NCI-H1436 (cell line): ENCODE data around the gene ZNF320.
"Not testable (repeated sequence)": the region's sequence is repeated elsewhere in the genome, so short reads cannot be mapped to it uniquely, and the experiment has no call there.

Source experiments
- DNase-seq: peaks from one replicate; lab custom pipeline; 2025; lab: John Stamatoyannopoulos, UW

The ZNF320 gene

GRCh38 chr19:52897138-52897935 is at the start of gene ZNF320:
Gene ZNF320, minus strand, starts transcription at chr19:52897635. Its CDS starts 7,380 bp downstream, at chr19:52890255.
- peak; percentile 97 for DNase-seq

- no peak for DNase-seq
Observed at GRCh38 chr19:52946322-52947310, 49.2 kb upstream of the ZNF320 start.

- DNase-seq: no peak
Observed at GRCh38 chr19:52945652-52946321, 48.4 kb upstream of the ZNF320 start.

GRCh38 chr19:52944703-52945493 is 47.5 kb upstream of the ZNF320 start:
- not testable (repeated sequence) for DNase-seq

- DNase-seq: no peak
Observed at GRCh38 chr19:52943884-52944643, 46.6 kb upstream of the ZNF320 start.

- no peak for DNase-seq
Observed at GRCh38 chr19:52943134-52943883, 45.9 kb upstream of the ZNF320 start.

- DNase-seq: peak; percentile 90
Observed at GRCh38 chr19:52942386-52943133, 45.1 kb upstream of the ZNF320 start.

GRCh38 chr19:52941941-52942385 is 44.5 kb upstream of the ZNF320 start:
- DNase-seq: peak; percentile 31

- DNase-seq: not testable (repeated sequence)
Observed at GRCh38 chr19:52941523-52941922, 44.1 kb upstream of the ZNF320 start.

- DNase-seq: not testable (repeated sequence)
Observed at GRCh38 chr19:52940905-52941304, 43.5 kb upstream of the ZNF320 start.

GRCh38 chr19:52938761-52939160 is 41.3 kb upstream of the ZNF320 start:
- DNase-seq: no peak

- DNase-seq: no peak
Observed at GRCh38 chr19:52936954-52937325, 39.5 kb upstream of the ZNF320 start.

- DNase-seq: no peak
Observed at GRCh38 chr19:52936151-52936953, 38.9 kb upstream of the ZNF320 start.

GRCh38 chr19:52935434-52935833 is 38.0 kb upstream of the ZNF320 start:
- no peak for DNase-seq

GRCh38 chr19:52924641-52925040 is 27.2 kb upstream of the ZNF320 start:
- DNase-seq: not testable (repeated sequence)

- no peak for DNase-seq
Observed at GRCh38 chr19:52923778-52924593, 26.6 kb upstream of the ZNF320 start.
